ENCODE data around the gene TMEM98.

- TF ChIP-seq CTCF (IDR thresholded peaks at IDR 0.05) (no peak), POLR2A (IDR thresholded peaks at IDR 0.05; ENCODE audit: low read depth) (no peak)
Measured at GRCh38 chr17:32956240-32956970, 28.5 kb downstream of the TMEM98 start.

Measured in esophagus muscularis mucosa (tissue), 3 donors.